Neural progenitor cell (in vitro differentiated cells): ENCODE measurements around the gene LEKR1.

ENCODE experiments used
- CTCF ChIP-seq: fragments of 200-600 bp; sonication (generic); IDR thresholded peaks from 2 replicates; pipeline ENCODE4 v1.5.1; 2017; ENCODE audit warnings: antibody characterized with exemption, mild to moderate bottlenecking
- EZH2 ChIP-seq: fragments of 200-600 bp; sonication (generic); IDR thresholded peaks from 2 replicates; pipeline ENCODE4 v1.6.1; 2017; ENCODE audit warnings: antibody characterized with exemption, mild to moderate bottlenecking, moderate library complexity

- no peak for TF ChIP-seq CTCF
- no peak for TF ChIP-seq EZH2
These were observed 239.0 kb downstream of the LEKR1 start for GRCh38 chr3:157065201-157065600.
